Gastroesophageal sphincter (tissue), 4 donors: Measurements from ENCODE around the gene TMEM101. TPM values are rescaled to one million over a fixed set of nuclear protein-coding genes. Genes with fewer than 3 reads are reported as not detected.
A peak's percentile ranks its signal among the peaks of the same experiment; 100 is the strongest.

Experiments used
- ATAC-seq: fragments of 150-250 bp; one replicate; pipeline ENCODE4 v1.9.1; 2016; ENCODE audit warnings: mild to moderate bottlenecking, moderate library complexity
- H3K27ac ChIP-seq, 4 donors: fragments of 200-600 bp; sonication (generic) in 3 of 4; 1 replicate in 3 of 4; 2 replicates in 1 of 4; pipeline ENCODE4 v1.5.1; 2016 to 2019
- H3K27me3 ChIP-seq: fragments of 200-600 bp; sonication (generic); one replicate; pipeline ENCODE4 v1.5.1; 2019
- H3K36me3 ChIP-seq, 2 donors: fragments of 200-600 bp; sonication (generic); one replicate each; pipeline ENCODE4 v1.5.1; 2019; ENCODE audit warnings: control low read depth in 1 of 2
- H3K4me1 ChIP-seq, 3 donors: fragments of 200-600 bp; sonication (generic); 1 replicate in 2 of 3; 2 replicates in 1 of 3; pipeline ENCODE4 v1.5.1; 2016 to 2019; ENCODE audit warnings: control low read depth in 2 of 3
- H3K4me3 ChIP-seq, 2 donors: fragments of 200-600 bp; sonication (generic); one replicate each; pipeline ENCODE4 v1.5.1; 2019; ENCODE audit warnings: mild to moderate bottlenecking in 1 of 2, moderate library complexity in 1 of 2
- H3K9me3 ChIP-seq, 3 donors: fragments of 200-600 bp; sonication (generic); one replicate each; pipeline ENCODE4 v1.5.1; 2017 to 2019; ENCODE audit warnings: control low read depth in 2 of 3
- EP300 ChIP-seq: sonication (generic); formaldehyde crosslinking; IDR thresholded peaks from one replicate; pipeline ENCODE4 v1.6.1; 2017; ENCODE audit warnings: antibody characterized with exemption, mild to moderate bottlenecking
- POLR2A ChIP-seq, 2 donors: fragments of 450-650 bp; IDR thresholded peaks; one replicate each; pipeline ENCODE4 v1.6.1; 2017; ENCODE audit warnings: antibody characterized with exemption in 2 of 2, mild to moderate bottlenecking in 2 of 2, moderate library complexity in 1 of 2
- POLR2AphosphoS5 ChIP-seq: sonication (generic); formaldehyde crosslinking; IDR thresholded peaks from one replicate; pipeline ENCODE4 v1.6.1; 2017; ENCODE audit warnings: antibody characterized with exemption
- WGBS, 2 donors: methylation state at CpG; one replicate each; pipeline ENCODE4 v1.1.5; 2018; ENCODE audit warnings: low coverage in 1 of 2; 5-methylcytosine and 5-hydroxymethylcytosine counted together
- total RNA-seq, 4 donors: library from RNA; depleted of rRNA; stranded (reverse); fragments of >200 nt; gene quantifications; one replicate each; pipeline ENCODE4 v1.1.0, GENCODE V29; 2016
- TF ChIP-seq, protein P1 (sequence below), 4 experiments: fragments of 200-600 bp in 2 of 4; fragments of 450-650 bp in 2 of 4; sonication (generic) in 1 of 4; IDR thresholded peaks; one replicate each; pipeline ENCODE4 v1.5.1; 2017 to 2019; ENCODE audit warnings: antibody characterized with exemption in 4 of 4, mild to moderate bottlenecking in 2 of 4, moderate library complexity in 2 of 4

TMEM101 gene
- total RNA-seq, 4 donors from 2014 or later: 27.6 to 39.8 (median 33.6) TPM

DNA sequence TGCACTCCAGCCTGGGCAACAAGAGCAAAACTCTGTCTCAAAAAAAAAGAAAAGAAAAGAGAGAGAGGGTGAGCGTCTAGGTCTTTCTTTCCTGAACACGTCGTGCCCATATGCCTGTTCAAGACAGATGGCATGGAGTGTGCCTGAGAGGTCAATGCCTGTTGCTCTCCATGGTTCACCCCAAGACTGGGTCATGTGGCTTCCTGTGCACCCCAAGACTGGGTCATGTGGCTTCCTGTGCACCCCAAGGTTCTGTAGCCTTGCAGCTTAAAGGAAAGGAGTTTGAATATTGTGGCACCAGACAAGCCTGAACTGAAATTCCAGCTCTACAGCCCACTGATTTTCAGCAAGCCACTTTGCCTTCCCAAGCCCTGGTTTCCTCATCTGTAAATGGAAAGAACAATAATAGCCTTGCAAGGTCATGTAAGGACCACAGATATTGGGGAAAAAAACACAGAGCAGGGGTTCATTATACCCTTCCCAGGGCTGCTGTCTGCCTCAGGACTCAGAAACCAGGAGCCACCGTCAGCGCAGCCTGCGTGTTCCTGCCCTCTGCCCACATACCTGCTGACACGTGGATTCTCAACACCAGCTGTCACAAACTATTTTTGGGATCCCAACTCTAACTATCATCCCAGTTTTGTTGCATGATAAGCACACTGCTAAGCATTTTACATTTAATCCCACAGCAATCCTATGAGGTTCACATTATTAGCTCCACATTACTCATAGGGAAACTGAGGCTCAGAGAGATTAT, 28.4 kb downstream of the TMEM101 start:
- H3K27me3 ChIP-seq: peaks cover 72% of the 10 kb centered on the region
- H3K4me3 ChIP-seq: no peak overlapping the region
- H3K4me1 ChIP-seq: peaks cover 0 to 15% (median 8%) of the 10 kb centered on the region in 3 donors
- 77 to 84% methylated on average over 7 of the region's 7 CpGs for WGBS, 2 donors
- no peak for TF ChIP-seq POLR2AphosphoS5
- no peaks in the 10 kb centered on the region for H3K9me3 ChIP-seq
- H3K27ac ChIP-seq: no peak overlapping the region
- no peaks in the 10 kb centered on the region for H3K36me3 ChIP-seq
- no peak for ATAC-seq

DNA sequence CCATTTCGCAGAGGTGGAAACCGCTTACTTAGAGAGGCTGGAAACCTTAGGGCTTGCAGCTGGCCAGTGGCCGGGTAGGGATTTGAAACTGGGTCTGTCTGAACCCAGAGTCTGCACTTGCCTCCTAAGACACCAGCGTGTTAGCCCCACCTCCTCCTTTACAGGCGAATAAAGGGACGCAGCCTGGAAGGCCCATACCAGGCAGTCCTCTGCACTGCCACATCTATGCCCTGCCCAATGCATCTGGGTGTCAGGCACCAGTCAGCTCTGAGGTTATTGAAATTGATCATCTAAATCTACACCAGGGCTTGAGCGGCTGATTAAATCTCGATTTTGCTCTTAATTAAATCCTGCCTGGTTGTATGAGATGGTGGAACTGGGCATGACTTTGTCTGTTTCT, 30.2 kb downstream of the TMEM101 start:
- Histone ChIP-seq H3K4me1 (peaks cover 0 to 15% (median 8%) of the 10 kb centered on the region in 3 donors), H3K36me3 (no peaks in the 10 kb centered on the region), H3K9me3 (no peaks in the 10 kb centered on the region), H3K27ac (no peak overlapping the region), H3K27me3 (peaks cover 78% of the 10 kb centered on the region), H3K4me3 (peak overlapping the region in 1 of 2 donors; percentile 48)
- WGBS, 2 donors: 90 to 96% methylated on average over 3 to 4 of the region's 8 CpGs
- TF ChIP-seq EP300 (no peak), POLR2A (IDR thresholded peaks at IDR 0.05) (no peak), POLR2AphosphoS5 (no peak)
- TF ChIP-seq, protein P1, sequence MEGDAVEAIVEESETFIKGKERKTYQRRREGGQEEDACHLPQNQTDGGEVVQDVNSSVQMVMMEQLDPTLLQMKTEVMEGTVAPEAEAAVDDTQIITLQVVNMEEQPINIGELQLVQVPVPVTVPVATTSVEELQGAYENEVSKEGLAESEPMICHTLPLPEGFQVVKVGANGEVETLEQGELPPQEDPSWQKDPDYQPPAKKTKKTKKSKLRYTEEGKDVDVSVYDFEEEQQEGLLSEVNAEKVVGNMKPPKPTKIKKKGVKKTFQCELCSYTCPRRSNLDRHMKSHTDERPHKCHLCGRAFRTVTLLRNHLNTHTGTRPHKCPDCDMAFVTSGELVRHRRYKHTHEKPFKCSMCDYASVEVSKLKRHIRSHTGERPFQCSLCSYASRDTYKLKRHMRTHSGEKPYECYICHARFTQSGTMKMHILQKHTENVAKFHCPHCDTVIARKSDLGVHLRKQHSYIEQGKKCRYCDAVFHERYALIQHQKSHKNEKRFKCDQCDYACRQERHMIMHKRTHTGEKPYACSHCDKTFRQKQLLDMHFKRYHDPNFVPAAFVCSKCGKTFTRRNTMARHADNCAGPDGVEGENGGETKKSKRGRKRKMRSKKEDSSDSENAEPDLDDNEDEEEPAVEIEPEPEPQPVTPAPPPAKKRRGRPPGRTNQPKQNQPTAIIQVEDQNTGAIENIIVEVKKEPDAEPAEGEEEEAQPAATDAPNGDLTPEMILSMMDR (IDR thresholded peaks at IDR 0.05): no peak
- no peak for ATAC-seq

DNA sequence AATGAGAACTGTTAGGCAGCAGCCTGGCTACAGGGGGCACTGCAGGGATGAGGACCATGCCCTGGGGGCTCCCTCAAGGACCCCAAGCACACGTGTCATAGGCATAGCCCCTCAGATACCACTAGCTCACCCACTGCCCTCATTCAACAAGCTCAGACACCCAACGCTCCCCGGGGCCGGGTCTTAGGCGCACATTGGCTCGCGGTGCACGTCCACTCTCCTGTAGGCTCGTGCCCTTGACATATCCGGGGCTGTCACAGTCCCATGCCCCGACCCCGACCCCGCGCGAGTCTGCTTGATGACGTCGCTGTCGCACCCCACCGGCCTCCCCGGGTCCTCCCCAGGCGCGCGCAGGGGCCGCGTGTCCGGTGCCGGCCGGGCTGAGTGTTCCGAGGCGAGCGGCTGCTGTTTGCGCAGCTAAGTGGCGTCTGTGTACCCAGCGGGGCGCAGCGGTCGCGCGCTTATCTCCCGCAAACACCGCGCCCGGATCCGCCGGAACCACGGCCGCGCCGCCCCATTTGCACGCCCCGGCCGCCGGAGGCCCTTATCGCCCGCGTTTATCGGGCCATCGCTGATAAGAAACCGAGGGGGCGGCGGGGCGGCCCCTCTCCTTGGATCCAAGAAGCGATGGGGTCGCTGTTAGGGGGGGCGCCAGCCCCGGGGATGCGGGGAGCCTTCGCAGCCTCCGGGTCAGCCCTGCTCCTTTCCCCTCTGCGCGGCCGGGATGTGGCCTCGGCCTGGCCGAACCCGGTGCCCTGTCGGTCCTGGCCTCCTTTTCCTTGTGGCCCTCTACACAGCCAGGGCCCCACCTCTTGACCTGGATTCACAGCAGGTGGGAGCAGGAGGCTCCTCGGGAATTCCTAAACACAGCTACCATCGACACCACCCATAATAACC, 31.0 kb downstream of the TMEM101 start:
- H3K9me3 ChIP-seq: no peaks in the 10 kb centered on the region
- ATAC-seq: no peak
- peak overlapping the region in 1 of 2 donors; percentile 48 for H3K4me3 ChIP-seq
- TF ChIP-seq POLR2A (IDR thresholded peaks at IDR 0.05) (no peak), EP300 (no peak), POLR2AphosphoS5 (no peak)
- TF ChIP-seq, protein P1 (IDR thresholded peaks at IDR 0.05): no peak
- H3K27ac ChIP-seq: no peak overlapping the region
- H3K4me1 ChIP-seq: peaks cover 0 to 15% (median 8%) of the 10 kb centered on the region in 3 donors
- H3K36me3 ChIP-seq: no peaks in the 10 kb centered on the region
- WGBS, 2 donors: 0 to 7% methylated on average over 1 to 11 of the region's 78 CpGs
- peaks cover 79% of the 10 kb centered on the region for H3K27me3 ChIP-seq

DNA sequence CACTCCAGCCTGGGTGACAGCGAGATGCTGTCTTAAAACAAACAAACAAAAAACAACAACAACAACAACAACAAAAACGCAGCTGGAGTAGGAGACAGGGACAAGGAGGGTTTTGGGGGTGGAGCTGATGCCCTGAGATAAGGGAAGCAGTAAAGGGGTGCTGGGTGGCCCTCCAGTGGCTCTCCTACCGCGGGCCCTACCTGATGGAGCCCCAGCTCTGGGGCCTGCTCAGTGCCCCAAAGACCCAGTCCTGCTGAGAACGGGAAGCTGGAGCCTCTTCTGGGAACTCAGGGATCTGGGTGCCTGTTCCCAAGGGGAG, 31.6 kb downstream of the TMEM101 start:
- 0 to 24% methylated on average over 2 to 4 of the region's 5 CpGs for WGBS, 2 donors
- TF ChIP-seq POLR2AphosphoS5 (no peak), POLR2A (IDR thresholded peaks at IDR 0.05) (no peak), EP300 (no peak)
- TF ChIP-seq, protein P1 (IDR thresholded peaks at IDR 0.05): no peak
- Histone ChIP-seq H3K27ac (no peak overlapping the region), H3K36me3 (no peaks in the 10 kb centered on the region), H3K9me3 (no peaks in the 10 kb centered on the region), H3K4me1 (peaks cover 0 to 15% (median 8%) of the 10 kb centered on the region in 3 donors), H3K27me3 (peaks cover 77% of the 10 kb centered on the region), H3K4me3 (peak overlapping the region in 1 of 2 donors; percentile 48)
- no peak for ATAC-seq

DNA sequence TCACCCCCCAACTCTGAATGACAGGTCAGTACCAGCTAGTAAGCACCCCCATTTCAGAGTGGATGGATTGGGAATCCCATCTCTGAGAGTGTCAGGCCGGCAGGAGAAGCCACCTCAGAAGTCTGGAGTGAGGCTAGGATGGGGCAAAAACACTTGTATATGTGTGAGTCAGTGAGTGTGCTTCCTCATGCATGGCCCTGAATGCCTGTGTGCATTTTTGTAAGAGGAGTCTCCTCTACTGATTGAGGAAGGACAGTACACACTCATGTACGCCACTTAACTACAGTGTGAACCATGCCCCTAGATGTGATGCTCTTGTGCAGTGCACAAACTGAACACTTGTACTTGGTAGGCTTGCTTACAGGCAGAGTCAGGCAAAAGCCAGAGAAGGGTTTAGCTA, 32.6 kb downstream of the TMEM101 start:
- Histone ChIP-seq H3K4me3 (no peak overlapping the region), H3K9me3 (no peaks in the 10 kb centered on the region), H3K27ac (no peak overlapping the region), H3K4me1 (peaks cover 0 to 15% (median 8%) of the 10 kb centered on the region in 3 donors), H3K36me3 (no peaks in the 10 kb centered on the region), H3K27me3 (peaks cover 77% of the 10 kb centered on the region)
- TF ChIP-seq, protein P1 (IDR thresholded peaks at IDR 0.05): no peak
- TF ChIP-seq EP300 (no peak), POLR2A (IDR thresholded peaks at IDR 0.05) (no peak), POLR2AphosphoS5 (no peak)
- 75% methylated on average over 2 of the region's 2 CpGs; no CpG with 5 or more reads in 1 of the 2 donors for WGBS, 2 donors
- no peak for ATAC-seq
